ENCODE measurements around the gene CCNK. TPM values are rescaled to one million over a fixed set of nuclear protein-coding genes. Genes with fewer than 3 reads are reported as not detected.

The CCNK gene
- total RNA-seq, 2 donors from 2014 or later: 22.6 to 42.2 TPM

- Histone ChIP-seq H3K4me1 (ENCODE audit: control insufficient read depth in 1 of 2, low read depth in 2 of 2) (no peaks in the 10 kb centered on the region), H3K27me3 (replicated peaks; ENCODE audit: insufficient read depth) (no peaks in the 10 kb centered on the region), H3K9me3 (no peaks in the 10 kb centered on the region), H3K27ac (no peak overlapping the region), H3K36me3 (no peaks in the 10 kb centered on the region), H3K4me3 (no peak overlapping the region)
- DNase-seq (ENCODE audit: low spot score): no peak
- no peak for TF ChIP-seq CTCF (IDR thresholded peaks at IDR 0.05)
- no peak for ATAC-seq (ENCODE audit: insufficient number of reproducible peaks, low FRiP score, low read depth)
These were observed 59.2 kb downstream of the CCNK start for GRCh38 chr14:99540196-99541032.

- no peak for TF ChIP-seq CTCF (IDR thresholded peaks at IDR 0.05)
- DNase-seq (ENCODE audit: low spot score): no peak
- H3K36me3 ChIP-seq: no peaks in the 10 kb centered on the region
- H3K27me3 ChIP-seq (replicated peaks; ENCODE audit: insufficient read depth): no peaks in the 10 kb centered on the region
- no peak for ATAC-seq (ENCODE audit: insufficient number of reproducible peaks, low FRiP score, low read depth)
- H3K4me1 ChIP-seq (ENCODE audit: control insufficient read depth in 1 of 2, low read depth in 2 of 2): no peaks in the 10 kb centered on the region
- no peaks in the 10 kb centered on the region for H3K9me3 ChIP-seq
- no peak overlapping the region for H3K27ac ChIP-seq
- no peak overlapping the region for H3K4me3 ChIP-seq
These were observed 60.0 kb downstream of the CCNK start for GRCh38 chr14:99541211-99541610.

GRCh38 chr14:99541677-99542470, 60.7 kb downstream of the CCNK start:
- no peaks in the 10 kb centered on the region for H3K27me3 ChIP-seq (replicated peaks; ENCODE audit: insufficient read depth)
- H3K4me1 ChIP-seq (ENCODE audit: control insufficient read depth in 1 of 2, low read depth in 2 of 2): no peaks in the 10 kb centered on the region
- no peak overlapping the region for H3K27ac ChIP-seq
- H3K4me3 ChIP-seq: no peak overlapping the region
- H3K9me3 ChIP-seq: no peaks in the 10 kb centered on the region
- ATAC-seq (ENCODE audit: insufficient number of reproducible peaks, low FRiP score, low read depth) (no peak), DNase-seq (ENCODE audit: low spot score) (no peak)
- H3K36me3 ChIP-seq: no peaks in the 10 kb centered on the region
- no peak for TF ChIP-seq CTCF (IDR thresholded peaks at IDR 0.05)

- DNase-seq (ENCODE audit: low spot score) (no peak), ATAC-seq (ENCODE audit: insufficient number of reproducible peaks, low FRiP score, low read depth) (no peak)
- Histone ChIP-seq H3K27me3 (replicated peaks; ENCODE audit: insufficient read depth) (no peaks in the 10 kb centered on the region), H3K9me3 (no peaks in the 10 kb centered on the region), H3K36me3 (no peaks in the 10 kb centered on the region), H3K4me3 (no peak overlapping the region), H3K4me1 (ENCODE audit: control insufficient read depth in 1 of 2, low read depth in 2 of 2) (no peaks in the 10 kb centered on the region), H3K27ac (no peak overlapping the region)
- TF ChIP-seq CTCF (IDR thresholded peaks at IDR 0.05): no peak
These were observed 61.4 kb downstream of the CCNK start for GRCh38 chr14:99542566-99542965.

GRCh38 chr14:99543370-99543769, 62.2 kb downstream of the CCNK start:
- Histone ChIP-seq H3K4me1 (ENCODE audit: control insufficient read depth in 1 of 2, low read depth in 2 of 2) (no peaks in the 10 kb centered on the region), H3K27me3 (replicated peaks; ENCODE audit: insufficient read depth) (no peaks in the 10 kb centered on the region), H3K36me3 (no peaks in the 10 kb centered on the region), H3K27ac (no peak overlapping the region), H3K9me3 (no peaks in the 10 kb centered on the region), H3K4me3 (no peak overlapping the region)
- TF ChIP-seq CTCF (IDR thresholded peaks at IDR 0.05): no peak
- ATAC-seq (ENCODE audit: insufficient number of reproducible peaks, low FRiP score, low read depth): no peak
- DNase-seq (ENCODE audit: low spot score): no peak
